ENCODE results near the gene OSBPL1A. TPM values are rescaled to one million over a fixed set of nuclear protein-coding genes. Genes with fewer than 3 reads are reported as not detected.
A peak's percentile ranks its signal among the peaks of the same experiment; 100 is the strongest.

The OSBPL1A gene
- total and polyA plus RNA-seq, 10 of the 15 experiments (the other 5 are each of a cell fraction or from before 2014, with no cell fraction given) = 0.02 to 0.83 (median 0.11) TPM; not detected in 6

GRCh38 chr18:24443870-24444269, 46.2 kb upstream of the OSBPL1A start:
- in situ Hi-C loops (cut with MboI) (no loop called here), intact Hi-C loops (cut with micrococcal nuclease; ENCODE audit: unreplicated experiment) (no loop called here)
- Histone ChIP-seq H3K4me1 (ENCODE audit: control insufficient read depth, insufficient read depth, low read length) (peaks cover 14% of the 10 kb centered on the region), H3K4me3 (no peak overlapping the region), H3K27me3 (replicated peaks in 1 of 2; ENCODE audit: control insufficient read depth in 2 of 2, insufficient read depth in 2 of 2, low read length in 1 of 2) (no peaks in the 10 kb centered on the region), H4K20me1 (ENCODE audit: control insufficient read depth, insufficient read depth) (no peaks in the 10 kb centered on the region), H3K4me2 (ENCODE audit: control insufficient read depth, insufficient read depth) (no peak overlapping the region; the same call in 1 of the 2 replicates), H3K36me3 (ENCODE audit: control insufficient read depth in 2 of 2, insufficient read depth in 2 of 2, low read length in 1 of 2) (no peaks in the 10 kb centered on the region), H3K9me3 (replicated peaks; ENCODE audit: control insufficient read depth, insufficient read depth, low read length) (no peaks in the 10 kb centered on the region), H3K79me2 (ENCODE audit: control insufficient read depth, insufficient read depth, low read length) (no peaks in the 10 kb centered on the region), H2AFZ (ENCODE audit: control insufficient read depth, low read depth, low read length) (no peak overlapping the region), H3K27ac (ENCODE audit: control insufficient read depth, insufficient read depth) (no peak overlapping the region), H3K9ac (ENCODE audit: control insufficient read depth, insufficient read depth, low read length) (no peak overlapping the region)
- ATAC-seq (peak; percentile 75), FAIRE-seq (peak; percentile 41), DNase-seq (ENCODE audit: low read depth, low spot score) (no peak)
- RAD21 ChIA-PET (ENCODE audit: unreplicated experiment) = no interaction called here
- BruUV-seq (replicated peaks) = no TSS peak
- SMC1A ChIA-PET (ENCODE audit: uncharacterized antibody, unreplicated experiment) = no interaction called here
- peak; percentile 38; the same call in 1 of the 2 replicates for TF ChIP-seq SPI1 (IDR thresholded peaks at IDR 0.05; ENCODE audit: borderline replicate concordance, insufficient read depth, low read depth, low read length)
- TF ChIP-seq, protein P1, sequence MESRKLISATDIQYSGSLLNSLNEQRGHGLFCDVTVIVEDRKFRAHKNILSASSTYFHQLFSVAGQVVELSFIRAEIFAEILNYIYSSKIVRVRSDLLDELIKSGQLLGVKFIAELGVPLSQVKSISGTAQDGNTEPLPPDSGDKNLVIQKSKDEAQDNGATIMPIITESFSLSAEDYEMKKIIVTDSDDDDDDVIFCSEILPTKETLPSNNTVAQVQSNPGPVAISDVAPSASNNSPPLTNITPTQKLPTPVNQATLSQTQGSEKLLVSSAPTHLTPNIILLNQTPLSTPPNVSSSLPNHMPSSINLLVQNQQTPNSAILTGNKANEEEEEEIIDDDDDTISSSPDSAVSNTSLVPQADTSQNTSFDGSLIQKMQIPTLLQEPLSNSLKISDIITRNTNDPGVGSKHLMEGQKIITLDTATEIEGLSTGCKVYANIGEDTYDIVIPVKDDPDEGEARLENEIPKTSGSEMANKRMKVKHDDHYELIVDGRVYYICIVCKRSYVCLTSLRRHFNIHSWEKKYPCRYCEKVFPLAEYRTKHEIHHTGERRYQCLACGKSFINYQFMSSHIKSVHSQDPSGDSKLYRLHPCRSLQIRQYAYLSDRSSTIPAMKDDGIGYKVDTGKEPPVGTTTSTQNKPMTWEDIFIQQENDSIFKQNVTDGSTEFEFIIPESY (IDR thresholded peaks at IDR 0.05) = no peak
- CTCF ChIA-PET = interaction anchor here (1.0 kb wide), 2 partner anchors 12 to 45 kb away, joined by 3 to 4 read pairs; no protein-coding TSS in a partner anchor
- WGBS (ENCODE audit: insufficient coverage, insufficient replicate concordance, low lambda C conversion rate, missing lambda C conversion rate) = 31% methylated on average over 2 of the region's 2 CpGs
- POLR2A ChIA-PET = interaction anchor here (0.5 kb wide), 1 partner anchor 156 kb away, joined by 3 read pairs; no protein-coding TSS in a partner anchor

- WGBS (ENCODE audit: insufficient coverage, insufficient replicate concordance, low lambda C conversion rate, missing lambda C conversion rate) = 56% methylated on average over 1 of the region's 1 CpG
- ChIA-PET POLR2A (no interaction called here), CTCF (interaction anchor here (0.8 to 5.0 kb wide), 2 partner anchors 52 to 77 kb away, joined by 3 to 50 read pairs; no protein-coding TSS in a partner anchor), SMC1A (ENCODE audit: uncharacterized antibody, unreplicated experiment) (no interaction called here), RAD21 (ENCODE audit: unreplicated experiment) (interaction anchor here (1.2 kb wide), 1 partner anchor 51 kb away, joined by 8 read pairs; no protein-coding TSS in a partner anchor)
- no peak for DNase-seq (ENCODE audit: low read depth, low spot score)
- no peak overlapping the region for H3K9ac ChIP-seq (ENCODE audit: control insufficient read depth, insufficient read depth, low read length)
- TF ChIP-seq LARP7 (IDR thresholded peaks at IDR 0.05) = no peak
- no peak for TF ChIP-seq SREBF1 (IDR thresholded peaks at IDR 0.05; ENCODE audit: low read length)
- no peak for TF ChIP-seq REST (IDR thresholded peaks at IDR 0.05; ENCODE audit: low read depth, low read length)
- no peak overlapping the region for H3K4me2 ChIP-seq (ENCODE audit: control insufficient read depth, insufficient read depth)
- H3K36me3 ChIP-seq (ENCODE audit: control insufficient read depth in 2 of 2, insufficient read depth in 2 of 2, low read length in 1 of 2) = no peaks in the 10 kb centered on the region
- no peaks in the 10 kb centered on the region for H3K79me2 ChIP-seq (ENCODE audit: control insufficient read depth, insufficient read depth, low read length)
- no peak for ATAC-seq
- no peak overlapping the region for H2AFZ ChIP-seq (ENCODE audit: control insufficient read depth, low read depth, low read length)
- no TSS peak for BruUV-seq (replicated peaks)
- H4K20me1 ChIP-seq (ENCODE audit: control insufficient read depth, insufficient read depth) = no peaks in the 10 kb centered on the region
- no peak for FAIRE-seq
- no peak overlapping the region for H3K27ac ChIP-seq (ENCODE audit: control insufficient read depth, insufficient read depth)
- intact Hi-C loops (cut with micrococcal nuclease; ENCODE audit: unreplicated experiment) (loop anchor here (10.0 kb wide), 1 partner anchor 48 kb away; no protein-coding TSS in a partner anchor), in situ Hi-C loops (cut with MboI) (no loop called here)
- H3K9me3 ChIP-seq (replicated peaks; ENCODE audit: control insufficient read depth, insufficient read depth, low read length) = no peaks in the 10 kb centered on the region
- H3K27me3 ChIP-seq (replicated peaks in 1 of 2; ENCODE audit: control insufficient read depth in 2 of 2, insufficient read depth in 2 of 2, low read length in 1 of 2) = no peaks in the 10 kb centered on the region
- H3K4me3 ChIP-seq = no peak overlapping the region
- H3K4me1 ChIP-seq (ENCODE audit: control insufficient read depth, insufficient read depth, low read length) = no peaks in the 10 kb centered on the region
Measured at GRCh38 chr18:24436939-24437338, 39.3 kb upstream of the OSBPL1A start.
